ENCODE data around the gene APBA1. TPM values are rescaled to one million over a fixed set of nuclear protein-coding genes. Genes with fewer than 3 reads are reported as not detected.

The APBA1 gene
- total and polyA plus RNA-seq, 5 donors from 2014 or later: 0.20 TPM; not detected in 4

DNA sequence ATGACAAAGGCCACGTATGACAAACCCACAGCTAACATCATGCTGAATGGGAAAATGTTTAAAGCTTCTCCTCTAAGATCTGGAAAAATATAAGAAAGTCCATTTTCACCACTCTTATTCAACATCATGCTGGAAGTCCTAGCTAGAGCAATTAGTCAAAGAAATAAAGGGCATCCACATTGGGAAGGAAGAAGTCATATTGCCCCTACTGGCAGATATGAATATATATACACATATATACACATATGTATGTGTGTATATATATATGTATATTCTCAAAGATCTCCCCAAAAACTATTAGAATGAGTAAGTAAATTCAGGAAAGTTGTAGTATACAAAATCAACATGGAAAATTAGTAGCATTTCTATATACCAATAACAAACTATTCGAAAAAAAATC, 17.1 kb downstream of the APBA1 start:
- DNase-seq (no peak), ATAC-seq (ENCODE audit: low read depth in 2 of 2) (no peak)
- Mint-ChIP-seq H3K36me3 (no peaks in the 10 kb centered on the region), H3K27me3 (peaks cover 6% of the 10 kb centered on the region), H3K4me3 (no peak overlapping the region), H3K27ac (no peak overlapping the region), H3K4me1 (no peaks in the 10 kb centered on the region), H3K9me3 (no peaks in the 10 kb centered on the region)
- no peak overlapping the region for H3K27ac ChIP-seq (ENCODE audit: insufficient read depth, low read length, poor library complexity, severe bottlenecking)
- H3K4me3 ChIP-seq (ENCODE audit: low read depth, low read length): no peak overlapping the region
- H3K27me3 ChIP-seq (ENCODE audit: control insufficient read depth, insufficient read depth, low read length): peaks cover 6% of the 10 kb centered on the region
- H3K36me3 ChIP-seq (ENCODE audit: control insufficient read depth, insufficient read depth, low read length): no peaks in the 10 kb centered on the region
- H3K4me1 ChIP-seq (ENCODE audit: control insufficient read depth, insufficient read depth, low read length, poor library complexity, severe bottlenecking): no peaks in the 10 kb centered on the region
- no peaks in the 10 kb centered on the region for H3K9me3 ChIP-seq (ENCODE audit: control insufficient read depth in 2 of 2, low read length in 2 of 2)

DNA sequence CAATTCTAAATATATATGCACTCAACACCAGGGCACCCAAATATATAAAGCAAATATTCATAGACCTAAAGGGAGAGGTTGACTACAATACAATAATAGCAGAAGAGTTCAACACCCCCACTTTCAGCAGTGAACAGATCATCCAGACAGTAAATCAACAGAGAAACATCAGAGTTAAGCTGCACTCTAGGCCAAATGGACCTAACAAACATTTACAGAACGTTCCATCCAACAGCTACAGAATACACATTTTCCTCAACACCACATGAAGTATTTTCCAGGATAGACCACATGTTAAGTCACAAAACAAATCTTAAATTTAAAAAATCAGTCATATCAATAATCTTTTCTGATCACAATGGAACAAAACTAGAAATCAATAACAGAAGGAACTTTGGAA, 18.9 kb downstream of the APBA1 start:
- ATAC-seq (ENCODE audit: low read depth in 2 of 2) (no peak), DNase-seq (no peak)
- Histone ChIP-seq H3K36me3 (ENCODE audit: control insufficient read depth, insufficient read depth, low read length) (no peaks in the 10 kb centered on the region), H3K4me3 (ENCODE audit: low read depth, low read length) (no peak overlapping the region), H3K9me3 (ENCODE audit: control insufficient read depth in 2 of 2, low read length in 2 of 2) (no peaks in the 10 kb centered on the region), H3K27me3 (ENCODE audit: control insufficient read depth, insufficient read depth, low read length) (peaks cover 1% of the 10 kb centered on the region), H3K27ac (ENCODE audit: insufficient read depth, low read length, poor library complexity, severe bottlenecking) (no peak overlapping the region), H3K4me1 (ENCODE audit: control insufficient read depth, insufficient read depth, low read length, poor library complexity, severe bottlenecking) (no peaks in the 10 kb centered on the region)
- Mint-ChIP-seq H3K9me3 (no peaks in the 10 kb centered on the region), H3K27me3 (peaks cover 6% of the 10 kb centered on the region), H3K27ac (no peak overlapping the region), H3K4me1 (no peaks in the 10 kb centered on the region), H3K4me3 (no peak overlapping the region), H3K36me3 (no peaks in the 10 kb centered on the region)

DNA sequence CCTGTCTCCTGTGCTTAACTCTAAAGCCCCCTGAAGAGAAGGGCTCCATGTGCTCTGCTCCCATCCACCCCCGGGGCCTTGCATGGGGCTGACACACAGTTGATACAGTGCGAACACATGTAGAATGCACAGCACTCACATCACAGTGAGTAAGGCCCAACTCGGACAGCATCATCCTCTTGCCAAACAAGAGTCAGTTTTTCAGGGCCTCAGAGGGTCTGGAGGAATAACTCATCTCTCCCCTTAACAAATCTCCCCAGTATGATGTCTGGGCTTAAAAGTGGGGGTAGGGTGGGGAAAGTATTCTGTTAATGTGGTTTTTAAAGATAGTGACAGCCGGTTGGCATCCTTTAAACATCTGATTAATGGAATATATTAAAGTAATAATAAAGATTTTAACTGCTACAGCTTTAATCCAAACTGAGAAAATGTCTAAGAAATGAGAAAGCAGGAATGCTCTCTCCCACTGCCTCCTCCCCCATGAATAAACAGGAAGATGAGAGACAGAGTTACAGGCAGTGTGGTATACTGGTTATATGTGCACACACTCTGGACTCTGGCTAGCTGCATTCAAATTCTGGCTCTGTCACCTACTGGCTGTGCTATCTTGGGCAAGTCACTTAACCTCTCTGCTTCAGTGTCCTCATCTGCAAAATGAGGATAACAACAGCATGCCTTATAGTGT, 22.5 kb downstream of the APBA1 start:
- DNase-seq (no peak), ATAC-seq (ENCODE audit: low read depth in 2 of 2) (no peak)
- peaks cover 6% of the 10 kb centered on the region for H3K27me3 Mint-ChIP-seq
- no peak overlapping the region for H3K4me3 Mint-ChIP-seq
- no peaks in the 10 kb centered on the region for H3K4me1 ChIP-seq (ENCODE audit: control insufficient read depth, insufficient read depth, low read length, poor library complexity, severe bottlenecking)
- no peaks in the 10 kb centered on the region for H3K9me3 ChIP-seq (ENCODE audit: control insufficient read depth in 2 of 2, low read length in 2 of 2)
- H3K27ac ChIP-seq (ENCODE audit: insufficient read depth, low read length, poor library complexity, severe bottlenecking): no peak overlapping the region
- no peaks in the 10 kb centered on the region for H3K36me3 Mint-ChIP-seq
- no peak overlapping the region for H3K27ac Mint-ChIP-seq
- no peaks in the 10 kb centered on the region for H3K4me1 Mint-ChIP-seq
- no peak overlapping the region for H3K4me3 ChIP-seq (ENCODE audit: low read depth, low read length)
- no peaks in the 10 kb centered on the region for H3K36me3 ChIP-seq (ENCODE audit: control insufficient read depth, insufficient read depth, low read length)
- H3K9me3 Mint-ChIP-seq: peaks cover 0 to under 1% (median 0%) of the 10 kb centered on the region in 7 donors
- peaks cover 1% of the 10 kb centered on the region for H3K27me3 ChIP-seq (ENCODE audit: control insufficient read depth, insufficient read depth, low read length)

DNA sequence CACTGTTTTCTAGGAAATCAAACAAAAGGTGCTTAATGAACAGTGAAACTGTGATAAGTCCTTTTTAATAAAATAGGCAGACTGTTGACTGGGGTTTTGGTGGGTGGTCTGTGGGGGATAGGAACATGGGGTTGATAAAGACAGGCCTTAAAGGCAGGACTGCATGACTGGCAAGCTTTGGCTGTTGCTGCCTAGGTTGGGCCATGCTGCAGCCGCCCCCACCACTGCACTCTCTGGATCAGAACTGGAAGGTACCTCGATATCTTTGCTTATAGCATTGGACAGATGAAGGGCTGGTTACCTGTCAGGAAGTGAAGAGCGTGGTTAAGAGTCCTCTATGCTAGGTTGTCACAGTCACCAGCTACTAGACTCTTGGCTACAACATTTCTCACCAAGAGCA, 24.4 kb downstream of the APBA1 start:
- Mint-ChIP-seq H3K4me3 (no peak overlapping the region), H3K4me1 (no peaks in the 10 kb centered on the region)
- no peak for ATAC-seq (ENCODE audit: low read depth in 2 of 2)

DNA sequence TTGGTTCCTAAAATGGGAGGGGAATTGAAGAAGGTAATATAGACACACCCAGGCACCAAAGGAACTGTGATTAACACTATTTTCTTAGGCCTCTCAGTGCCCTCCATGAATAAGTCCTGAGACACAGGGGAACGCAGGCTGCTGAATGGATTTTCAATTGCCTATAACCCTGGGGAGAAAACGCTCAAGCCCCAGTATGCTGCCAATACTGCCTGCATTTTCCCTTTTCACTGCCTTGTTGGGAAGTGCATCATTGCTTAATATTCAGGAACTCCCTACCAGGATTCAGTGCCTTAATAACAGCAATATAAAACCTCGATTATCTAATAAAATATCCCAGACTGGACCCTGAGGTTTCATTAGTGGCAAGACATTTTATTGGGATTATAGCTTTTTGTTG, 25.4 kb downstream of the APBA1 start:
- no peak overlapping the region for H3K27ac ChIP-seq (ENCODE audit: insufficient read depth, low read length, poor library complexity, severe bottlenecking)
- no peaks in the 10 kb centered on the region for H3K4me1 Mint-ChIP-seq
- H3K36me3 ChIP-seq (ENCODE audit: control insufficient read depth, insufficient read depth, low read length): no peaks in the 10 kb centered on the region
- no peak overlapping the region for H3K4me3 Mint-ChIP-seq
- no peak for ATAC-seq (ENCODE audit: low read depth in 2 of 2)
- no peak overlapping the region for H3K4me3 ChIP-seq (ENCODE audit: low read depth, low read length)
- no peak overlapping the region for H3K27ac Mint-ChIP-seq
- H3K9me3 ChIP-seq (ENCODE audit: control insufficient read depth in 2 of 2, low read length in 2 of 2): no peaks in the 10 kb centered on the region
- H3K36me3 Mint-ChIP-seq: no peaks in the 10 kb centered on the region
- H3K27me3 Mint-ChIP-seq: peaks cover 6% of the 10 kb centered on the region
- H3K27me3 ChIP-seq (ENCODE audit: control insufficient read depth, insufficient read depth, low read length): peaks cover 1% of the 10 kb centered on the region
- H3K4me1 ChIP-seq (ENCODE audit: control insufficient read depth, insufficient read depth, low read length, poor library complexity, severe bottlenecking): no peaks in the 10 kb centered on the region
- no peak for DNase-seq
- peaks cover 0 to 1% (median 0%) of the 10 kb centered on the region in 7 donors for H3K9me3 Mint-ChIP-seq

More for the DNA sequence above, 24.4 kb downstream of the APBA1 start:
- peaks cover 0 to 1% (median 0%) of the 10 kb centered on the region in 7 donors for H3K9me3 Mint-ChIP-seq
- peaks cover 1% of the 10 kb centered on the region for H3K27me3 ChIP-seq (ENCODE audit: control insufficient read depth, insufficient read depth, low read length)
- H3K27ac Mint-ChIP-seq: no peak overlapping the region
- H3K4me1 ChIP-seq (ENCODE audit: control insufficient read depth, insufficient read depth, low read length, poor library complexity, severe bottlenecking): no peaks in the 10 kb centered on the region
- no peak overlapping the region for H3K4me3 ChIP-seq (ENCODE audit: low read depth, low read length)
- H3K27ac ChIP-seq (ENCODE audit: insufficient read depth, low read length, poor library complexity, severe bottlenecking): no peak overlapping the region
- peaks cover 6% of the 10 kb centered on the region for H3K27me3 Mint-ChIP-seq
- no peaks in the 10 kb centered on the region for H3K36me3 ChIP-seq (ENCODE audit: control insufficient read depth, insufficient read depth, low read length)
- H3K36me3 Mint-ChIP-seq: no peaks in the 10 kb centered on the region
- H3K9me3 ChIP-seq (ENCODE audit: control insufficient read depth in 2 of 2, low read length in 2 of 2): no peaks in the 10 kb centered on the region
- no peak for DNase-seq

DNA sequence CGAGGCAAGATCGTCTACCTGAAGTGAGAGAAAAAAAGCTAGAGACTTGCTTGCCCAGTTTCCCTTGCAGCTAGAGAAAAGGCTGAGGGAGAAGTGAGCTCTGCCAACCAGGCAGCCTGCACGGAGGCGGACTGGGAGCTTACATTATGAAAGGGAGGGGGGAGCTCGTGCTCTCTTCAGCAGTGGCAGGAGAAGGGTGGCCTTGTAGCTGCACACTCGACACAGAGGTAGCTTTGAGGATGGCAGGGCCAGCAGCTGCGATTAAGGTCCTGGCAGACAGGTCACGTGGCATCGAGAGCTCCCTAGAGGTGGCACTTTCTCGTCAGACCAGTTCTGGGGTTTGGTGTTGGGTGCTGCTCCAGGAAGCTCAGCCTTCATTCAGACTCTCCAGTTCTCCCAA, 26.7 kb downstream of the APBA1 start:
- no peaks in the 10 kb centered on the region for H3K9me3 ChIP-seq (ENCODE audit: control insufficient read depth in 2 of 2, low read length in 2 of 2)
- H3K27me3 Mint-ChIP-seq: peaks cover 1% of the 10 kb centered on the region
- no peak overlapping the region for H3K27ac Mint-ChIP-seq
- no peaks in the 10 kb centered on the region for H3K4me1 ChIP-seq (ENCODE audit: control insufficient read depth, insufficient read depth, low read length, poor library complexity, severe bottlenecking)
- H3K4me1 Mint-ChIP-seq: no peaks in the 10 kb centered on the region
- H3K27ac ChIP-seq (ENCODE audit: insufficient read depth, low read length, poor library complexity, severe bottlenecking): no peak overlapping the region
- H3K9me3 Mint-ChIP-seq: peaks cover 0 to 2% (median 0%) of the 10 kb centered on the region in 7 donors
- H3K4me3 ChIP-seq (ENCODE audit: low read depth, low read length): no peak overlapping the region
- H3K27me3 ChIP-seq (ENCODE audit: control insufficient read depth, insufficient read depth, low read length): peaks cover 1% of the 10 kb centered on the region
- DNase-seq (no peak), ATAC-seq (ENCODE audit: low read depth in 2 of 2) (no peak)
- H3K4me3 Mint-ChIP-seq: no peak overlapping the region
- no peaks in the 10 kb centered on the region for H3K36me3 Mint-ChIP-seq
- H3K36me3 ChIP-seq (ENCODE audit: control insufficient read depth, insufficient read depth, low read length): no peaks in the 10 kb centered on the region

DNA sequence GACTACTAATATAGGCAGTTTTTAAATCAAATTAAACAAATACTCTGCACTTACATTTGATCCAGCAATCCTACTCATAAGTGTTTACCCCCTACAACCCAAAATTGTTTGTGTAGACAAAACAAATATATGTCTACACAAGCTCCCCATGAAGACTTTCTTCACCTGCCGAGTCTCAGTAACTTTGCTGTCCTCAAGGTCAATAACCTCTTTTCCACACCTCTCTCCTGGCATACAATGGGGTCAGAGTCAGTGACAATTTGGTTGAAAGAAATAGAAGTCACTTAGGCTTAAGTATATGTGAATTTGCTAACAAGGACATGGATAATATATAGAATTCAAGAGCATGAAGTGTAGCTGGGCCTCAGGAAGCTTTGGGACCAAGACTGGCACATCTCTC, 29.1 kb downstream of the APBA1 start:
- ATAC-seq (ENCODE audit: low read depth in 2 of 2) (no peak), DNase-seq (no peak)
- Histone ChIP-seq H3K27me3 (ENCODE audit: control insufficient read depth, insufficient read depth, low read length) (no peaks in the 10 kb centered on the region), H3K27ac (ENCODE audit: insufficient read depth, low read length, poor library complexity, severe bottlenecking) (no peak overlapping the region), H3K36me3 (ENCODE audit: control insufficient read depth, insufficient read depth, low read length) (no peaks in the 10 kb centered on the region), H3K4me1 (ENCODE audit: control insufficient read depth, insufficient read depth, low read length, poor library complexity, severe bottlenecking) (no peaks in the 10 kb centered on the region), H3K4me3 (ENCODE audit: low read depth, low read length) (no peak overlapping the region), H3K9me3 (ENCODE audit: control insufficient read depth in 2 of 2, low read length in 2 of 2) (no peaks in the 10 kb centered on the region)
- Mint-ChIP-seq H3K36me3 (no peaks in the 10 kb centered on the region), H3K4me1 (no peaks in the 10 kb centered on the region), H3K4me3 (no peak overlapping the region), H3K9me3 (peaks cover 0 to 2% (median 0%) of the 10 kb centered on the region in 7 donors), H3K27ac (no peak overlapping the region), H3K27me3 (no peaks in the 10 kb centered on the region)

DNA sequence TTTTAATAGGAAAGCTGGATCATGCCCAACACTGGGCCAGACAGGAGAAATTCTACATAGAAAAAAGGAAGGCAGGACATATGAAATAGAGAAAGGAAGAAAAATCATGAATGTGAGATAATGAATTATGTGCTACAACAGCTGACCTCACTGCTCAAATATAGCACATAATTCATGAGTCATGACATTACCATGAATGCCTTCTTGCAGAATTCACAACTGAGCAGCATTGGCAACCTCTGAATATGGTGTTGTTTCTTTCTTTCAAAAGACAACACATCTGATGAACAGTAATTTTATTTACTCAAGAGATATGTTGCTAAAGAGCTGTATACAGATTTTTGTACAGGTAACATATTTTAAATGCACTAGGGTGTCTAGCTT, 34.4 kb downstream of the APBA1 start:
- peaks cover 0 to 2% (median 0%) of the 10 kb centered on the region in 7 donors for H3K9me3 Mint-ChIP-seq
- no peak for ATAC-seq (ENCODE audit: low read depth in 2 of 2)
- DNase-seq: no peak
- Histone ChIP-seq H3K27me3 (ENCODE audit: control insufficient read depth, insufficient read depth, low read length) (no peaks in the 10 kb centered on the region), H3K36me3 (ENCODE audit: control insufficient read depth, insufficient read depth, low read length) (no peaks in the 10 kb centered on the region), H3K4me1 (ENCODE audit: control insufficient read depth, insufficient read depth, low read length, poor library complexity, severe bottlenecking) (no peaks in the 10 kb centered on the region), H3K9me3 (ENCODE audit: control insufficient read depth in 2 of 2, low read length in 2 of 2) (no peaks in the 10 kb centered on the region), H3K4me3 (ENCODE audit: low read depth, low read length) (no peak overlapping the region), H3K27ac (ENCODE audit: insufficient read depth, low read length, poor library complexity, severe bottlenecking) (no peak overlapping the region)
- H3K36me3 Mint-ChIP-seq: no peaks in the 10 kb centered on the region
- H3K4me3 Mint-ChIP-seq: no peak overlapping the region
- no peak overlapping the region for H3K27ac Mint-ChIP-seq
- H3K27me3 Mint-ChIP-seq: peaks cover 17% of the 10 kb centered on the region
- H3K4me1 Mint-ChIP-seq: no peaks in the 10 kb centered on the region

Data from CD4-positive, CD25-positive, alpha-beta regulatory T cell (primary cell).